ENCODE data around the gene TXNIP. TPM values are rescaled to one million over a fixed set of nuclear protein-coding genes. Genes with fewer than 3 reads are reported as not detected.

Gene TXNIP
- total RNA-seq, 1 experiment from 2014 or later, result 576 TPM

DNA sequence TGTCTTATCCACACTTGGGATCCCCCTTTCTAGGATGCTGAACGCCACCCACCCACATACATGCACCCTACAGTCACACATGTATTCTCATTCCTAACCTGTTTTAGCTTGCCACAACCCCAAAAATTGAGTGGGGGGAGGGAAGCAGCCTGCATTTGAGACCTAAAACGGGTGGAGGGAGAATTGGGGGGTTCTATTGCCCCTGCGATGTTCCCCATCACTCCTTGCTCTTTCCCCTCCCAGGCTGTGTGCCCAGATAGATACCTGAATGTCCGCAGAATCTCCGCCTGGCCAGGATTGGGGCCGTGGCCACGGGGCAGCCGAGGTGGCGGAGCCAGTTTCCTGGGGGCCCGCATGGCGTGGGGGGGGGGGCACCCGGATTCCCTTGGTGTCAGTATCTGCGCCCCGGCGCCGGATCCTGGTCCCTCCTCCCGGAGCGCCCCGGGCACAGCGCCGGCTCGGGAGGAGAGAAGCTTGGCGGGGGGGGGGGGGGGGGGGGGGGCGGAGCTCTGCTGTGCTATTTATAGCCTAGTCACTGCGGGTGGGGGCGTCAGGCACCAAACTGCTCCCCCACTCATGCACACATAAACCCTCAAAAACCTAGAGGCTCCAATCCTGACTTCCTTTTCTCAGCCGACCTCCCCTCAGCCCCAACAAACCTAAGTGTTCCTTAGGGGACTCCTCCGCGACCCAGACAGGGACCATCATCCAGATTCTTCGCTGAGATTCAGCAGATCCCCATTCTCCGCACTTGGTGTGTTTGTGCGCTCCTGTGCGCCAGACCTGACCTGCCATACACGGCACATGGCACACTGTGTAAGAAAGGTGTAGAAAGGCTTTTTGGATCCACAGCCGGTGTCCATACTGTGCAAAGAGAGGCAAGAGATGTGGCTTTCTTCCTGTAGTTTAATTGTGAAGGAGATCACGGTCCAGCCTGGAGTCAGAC is 33.9 kb downstream of the TXNIP start:
- ChIA-PET CTCF (interaction anchor here (0.6 to 9.1 kb wide), 8 partner anchors 16 to 109 kb away, joined by 3 to 145 read pairs (median 4); partner anchors contain the start of genes ITGA10, PIAS3 and RBM8A), POLR2A (interaction anchor here (0.9 to 7.9 kb wide), 19 partner anchors 7 to 138 kb away, joined by 3 to 226 read pairs (median 27); partner anchors contain the start of genes ANKRD35, LIX1L, PEX11B and PIAS3)
- peak; percentile 45 for DNase-seq (ENCODE audit: unreplicated experiment)
- Mint-ChIP-seq H3K4me3 (ENCODE audit: unreplicated experiment) (peak overlapping the region; percentile 92), H3K4me1 (ENCODE audit: insufficient read depth, unreplicated experiment) (peaks cover 56% of the 10 kb centered on the region), H3K36me3 (ENCODE audit: insufficient read depth, unreplicated experiment) (peaks cover 5% of the 10 kb centered on the region), H3K9me3 (ENCODE audit: unreplicated experiment) (no peaks in the 10 kb centered on the region), H3K27ac (ENCODE audit: low read depth, unreplicated experiment) (peak overlapping the region; percentile 3), H3K27me3 (ENCODE audit: insufficient read depth, unreplicated experiment) (no peaks in the 10 kb centered on the region)
- TF ChIP-seq, protein P1, sequence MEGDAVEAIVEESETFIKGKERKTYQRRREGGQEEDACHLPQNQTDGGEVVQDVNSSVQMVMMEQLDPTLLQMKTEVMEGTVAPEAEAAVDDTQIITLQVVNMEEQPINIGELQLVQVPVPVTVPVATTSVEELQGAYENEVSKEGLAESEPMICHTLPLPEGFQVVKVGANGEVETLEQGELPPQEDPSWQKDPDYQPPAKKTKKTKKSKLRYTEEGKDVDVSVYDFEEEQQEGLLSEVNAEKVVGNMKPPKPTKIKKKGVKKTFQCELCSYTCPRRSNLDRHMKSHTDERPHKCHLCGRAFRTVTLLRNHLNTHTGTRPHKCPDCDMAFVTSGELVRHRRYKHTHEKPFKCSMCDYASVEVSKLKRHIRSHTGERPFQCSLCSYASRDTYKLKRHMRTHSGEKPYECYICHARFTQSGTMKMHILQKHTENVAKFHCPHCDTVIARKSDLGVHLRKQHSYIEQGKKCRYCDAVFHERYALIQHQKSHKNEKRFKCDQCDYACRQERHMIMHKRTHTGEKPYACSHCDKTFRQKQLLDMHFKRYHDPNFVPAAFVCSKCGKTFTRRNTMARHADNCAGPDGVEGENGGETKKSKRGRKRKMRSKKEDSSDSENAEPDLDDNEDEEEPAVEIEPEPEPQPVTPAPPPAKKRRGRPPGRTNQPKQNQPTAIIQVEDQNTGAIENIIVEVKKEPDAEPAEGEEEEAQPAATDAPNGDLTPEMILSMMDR (IDR thresholded peaks at IDR 0.05; ENCODE audit: unreplicated experiment), result no peak
- BruUV-seq (replicated peaks), result no TSS peak
- intact Hi-C loops (cut with micrococcal nuclease), result loop anchor here (2.0 to 5.0 kb wide), 2 partner anchors 36 to 55 kb away; partner anchors contain the start of gene RBM8A

DNA sequence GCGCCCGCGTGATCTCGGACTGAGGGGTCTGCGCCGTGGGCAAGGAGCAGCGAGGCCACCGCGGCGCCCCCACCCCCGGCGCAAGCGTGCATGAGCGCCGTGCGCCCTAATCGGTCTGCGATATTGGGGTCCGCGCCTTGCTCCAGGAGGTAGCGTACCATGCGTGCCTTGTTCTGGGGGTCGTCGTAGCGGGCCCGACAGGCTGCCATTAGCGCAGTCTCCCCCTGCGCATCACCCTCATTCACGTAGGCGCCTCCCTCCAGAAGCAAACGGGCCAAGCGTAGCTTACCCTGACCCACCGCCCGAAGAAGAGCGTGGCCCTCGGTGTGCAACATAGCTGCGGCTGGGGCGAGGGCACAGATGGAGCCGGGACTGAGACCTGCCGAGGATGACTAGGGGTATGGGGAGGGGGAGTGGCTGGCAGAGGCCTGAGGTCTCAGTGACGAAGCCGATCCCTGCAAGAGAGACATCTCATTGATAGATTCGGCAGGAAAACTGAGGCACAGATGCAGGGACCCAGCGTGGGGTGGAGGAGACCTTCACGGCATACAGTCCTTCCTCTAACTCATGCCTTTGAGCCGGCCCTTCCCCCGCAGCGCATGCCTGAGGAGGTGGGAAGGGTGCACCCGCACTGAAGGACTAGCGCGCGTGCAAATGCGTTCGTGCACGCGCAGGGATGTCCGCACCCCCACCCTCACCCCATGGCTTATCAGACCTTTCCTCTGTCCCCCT is 34.8 kb downstream of the TXNIP start:
- POLR2A ChIA-PET, result interaction anchor here (1.1 to 7.9 kb wide), 8 partner anchors 6 to 102 kb away, joined by 3 to 226 read pairs (median 83); partner anchors contain the start of genes LIX1L, PIAS3, RBM8A and TXNIP
- Mint-ChIP-seq H3K4me1 (ENCODE audit: insufficient read depth, unreplicated experiment) (peaks cover 62% of the 10 kb centered on the region), H3K9me3 (ENCODE audit: unreplicated experiment) (no peaks in the 10 kb centered on the region), H3K4me3 (ENCODE audit: unreplicated experiment) (peak overlapping the region; percentile 92), H3K27me3 (ENCODE audit: insufficient read depth, unreplicated experiment) (no peaks in the 10 kb centered on the region), H3K36me3 (ENCODE audit: insufficient read depth, unreplicated experiment) (peaks cover 5% of the 10 kb centered on the region), H3K27ac (ENCODE audit: low read depth, unreplicated experiment) (peak overlapping the region; percentile 3)
- no TSS peak for BruUV-seq (replicated peaks)
- TF ChIP-seq, protein P1 (IDR thresholded peaks at IDR 0.05; ENCODE audit: unreplicated experiment), result no peak
- DNase-seq (ENCODE audit: unreplicated experiment), result no peak
- CTCF ChIA-PET, result interaction anchor here (0.7 to 9.1 kb wide), 5 partner anchors 17 to 102 kb away, joined by 4 to 145 read pairs (median 4); partner anchors contain the start of gene PIAS3
- intact Hi-C loops (cut with micrococcal nuclease), result loop anchor here (2.0 to 5.0 kb wide), 2 partner anchors 35 to 54 kb away; partner anchors contain the start of gene RBM8A

DNA sequence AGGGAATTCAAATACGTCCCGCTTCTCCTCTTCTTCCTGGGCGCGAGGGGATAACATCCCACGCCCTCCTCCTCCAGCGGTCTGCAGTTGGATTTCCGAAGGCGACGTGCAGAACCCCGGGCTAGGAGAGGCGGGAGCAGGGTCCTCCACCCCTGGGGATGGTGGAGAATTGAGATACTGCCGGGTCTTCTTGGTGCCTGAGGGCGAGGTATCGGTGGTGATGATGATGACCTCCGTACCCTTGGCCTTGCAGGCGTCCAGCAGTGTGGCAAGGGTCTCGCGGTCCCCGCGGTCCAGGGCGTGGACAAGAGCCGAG is 35.3 kb downstream of the TXNIP start:
- CTCF ChIA-PET, result interaction anchor here (1.1 to 9.1 kb wide), 2 partner anchors 18 to 69 kb away, joined by 3 to 145 read pairs; no protein-coding TSS in a partner anchor
- H3K27me3 Mint-ChIP-seq (ENCODE audit: insufficient read depth, unreplicated experiment), result no peaks in the 10 kb centered on the region
- no peak for DNase-seq (ENCODE audit: unreplicated experiment)
- TF ChIP-seq, protein P1 (IDR thresholded peaks at IDR 0.05; ENCODE audit: unreplicated experiment), result no peak
- H3K27ac Mint-ChIP-seq (ENCODE audit: low read depth, unreplicated experiment), result no peak overlapping the region
- POLR2A ChIA-PET, result interaction anchor here (0.6 kb wide), 1 partner anchor 103 kb away, joined by 3 read pairs; no protein-coding TSS in a partner anchor
- peaks cover 67% of the 10 kb centered on the region for H3K4me1 Mint-ChIP-seq (ENCODE audit: insufficient read depth, unreplicated experiment)
- intact Hi-C loops (cut with micrococcal nuclease), result loop anchor here (5.0 kb wide), 1 partner anchor 54 kb away; no protein-coding TSS in a partner anchor
- H3K4me3 Mint-ChIP-seq (ENCODE audit: unreplicated experiment), result peak overlapping the region; percentile 52
- no peaks in the 10 kb centered on the region for H3K9me3 Mint-ChIP-seq (ENCODE audit: unreplicated experiment)
- no TSS peak for BruUV-seq (replicated peaks)
- peaks cover 5% of the 10 kb centered on the region for H3K36me3 Mint-ChIP-seq (ENCODE audit: insufficient read depth, unreplicated experiment)

All from MCF 10A (cell line).